LNCaP clone FGC (cell line): Measurements from ENCODE around the gene ARHGEF28.
A peak's percentile ranks its signal among the peaks of the same experiment; 100 is the strongest.

Experiments used
- DNase-seq: peaks from one replicate; pipeline ENCODE4 v3.0.0-alpha.2; 2011; ENCODE audit warnings: low read depth
- H3K4me3 ChIP-seq: 2 replicates; pipeline ENCODE4 v1.5.1; 2011; ENCODE audit warnings: mild to moderate bottlenecking, low read depth, low read length, control low read depth
- CTCF ChIP-seq: IDR thresholded peaks from 2 replicates; pipeline ENCODE4 v1.5.1; 2012; ENCODE audit warnings: mild to moderate bottlenecking; ENCODE audit not compliant: control insufficient read depth, insufficient read depth; ENCODE audit errors: extremely low read depth

ARHGEF28 gene

GRCh38 chr5:73896668-73897067 lies 270.7 kb downstream of the ARHGEF28 start:
- H3K4me3 ChIP-seq: no peak overlapping the region
- no peak for DNase-seq
- no peak for TF ChIP-seq CTCF

- H3K4me3 ChIP-seq: no peak overlapping the region
- TF ChIP-seq CTCF: no peak
- DNase-seq: no peak
Observed at GRCh38 chr5:73897893-73898292, 271.9 kb downstream of the ARHGEF28 start.

- no peak for TF ChIP-seq CTCF
- no peak overlapping the region for H3K4me3 ChIP-seq
Observed at GRCh38 chr5:73899055-73899454, 273.1 kb downstream of the ARHGEF28 start.

GRCh38 chr5:73899916-73900315 lies 273.9 kb downstream of the ARHGEF28 start:
- H3K4me3 ChIP-seq: no peak overlapping the region
- TF ChIP-seq CTCF: no peak
- DNase-seq: no peak

More at GRCh38 chr5:73899055-73899454, 273.1 kb downstream of the ARHGEF28 start:
- DNase-seq: no peak

- H3K4me3 ChIP-seq: no peak overlapping the region
Observed at GRCh38 chr5:73900566-73900965, 274.6 kb downstream of the ARHGEF28 start.

GRCh38 chr5:73901043-73901442 lies 275.0 kb downstream of the ARHGEF28 start:
- DNase-seq: no peak
- H3K4me3 ChIP-seq: no peak overlapping the region
- no peak for TF ChIP-seq CTCF

More at GRCh38 chr5:73900566-73900965, 274.6 kb downstream of the ARHGEF28 start:
- no peak for DNase-seq
- TF ChIP-seq CTCF: no peak

GRCh38 chr5:73901455-73901854 lies 275.5 kb downstream of the ARHGEF28 start:
- TF ChIP-seq CTCF: peak; percentile 29; the same call in 1 of the 2 replicates
- no peak overlapping the region for H3K4me3 ChIP-seq
- DNase-seq: no peak
